Erythroblast (primary cell): ENCODE measurements around the gene PPP6R2.

ENCODE experiments used
- DNase-seq, 2 experiments: peaks; one replicate each; lab custom pipeline; 2025; lab: John Stamatoyannopoulos, UW
- GATA1 ChIP-seq: IDR thresholded peaks from 2 replicates; pipeline ENCODE4 v1.6.1; 2011; ENCODE audit warnings: low read depth, mild to moderate bottlenecking, control low read depth, low read length, moderate library complexity
- POLR2A ChIP-seq: IDR thresholded peaks from 2 replicates; pipeline ENCODE4 v1.6.1; 2011; ENCODE audit warnings: mild to moderate bottlenecking, low read length

Gene PPP6R2

DNA sequence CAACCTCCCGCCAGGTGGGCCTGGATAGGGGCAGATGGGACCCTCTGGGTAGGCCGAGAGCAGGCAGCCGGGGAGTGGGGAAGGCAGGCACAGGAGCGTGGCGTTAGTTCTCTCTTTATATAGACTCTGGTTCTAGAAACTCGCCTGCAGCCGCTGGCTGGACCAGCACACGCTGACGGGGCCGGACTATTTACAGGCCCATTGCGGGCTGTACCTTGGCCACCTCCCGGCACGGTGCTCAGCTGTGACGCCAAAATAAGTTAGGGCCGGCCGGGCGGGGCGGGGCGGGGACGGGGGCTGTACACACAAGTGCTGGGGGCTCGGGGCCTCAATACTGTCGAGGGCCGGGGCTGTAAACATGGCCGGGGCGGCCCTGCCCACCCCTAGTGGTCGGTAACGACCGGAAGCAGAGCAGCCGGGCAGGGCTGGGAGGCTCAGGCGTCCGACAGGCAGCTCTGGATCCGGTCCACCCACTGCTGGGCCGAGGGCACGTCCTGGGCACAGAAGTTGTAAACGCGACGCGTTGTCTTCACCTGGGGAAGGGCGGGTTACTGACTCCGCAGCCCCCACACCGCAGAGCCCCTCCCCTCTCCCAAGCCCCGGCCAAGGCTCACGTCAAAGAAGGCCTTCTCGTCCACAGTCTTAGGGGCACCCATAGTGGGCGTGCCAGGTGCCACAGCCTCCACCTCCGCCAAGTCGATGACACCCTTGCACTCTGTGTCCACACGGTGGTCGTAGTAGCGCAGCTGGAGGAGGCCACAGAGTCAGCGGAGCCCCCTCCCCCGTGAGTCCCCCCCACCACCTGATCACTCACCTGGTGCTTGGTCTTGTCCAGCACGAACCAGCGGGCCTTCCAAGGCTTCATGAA is 103.8 kb downstream of the PPP6R2 start:
- TF ChIP-seq GATA1 (no peak), POLR2A (no peak)
- DNase-seq = no peak

DNA sequence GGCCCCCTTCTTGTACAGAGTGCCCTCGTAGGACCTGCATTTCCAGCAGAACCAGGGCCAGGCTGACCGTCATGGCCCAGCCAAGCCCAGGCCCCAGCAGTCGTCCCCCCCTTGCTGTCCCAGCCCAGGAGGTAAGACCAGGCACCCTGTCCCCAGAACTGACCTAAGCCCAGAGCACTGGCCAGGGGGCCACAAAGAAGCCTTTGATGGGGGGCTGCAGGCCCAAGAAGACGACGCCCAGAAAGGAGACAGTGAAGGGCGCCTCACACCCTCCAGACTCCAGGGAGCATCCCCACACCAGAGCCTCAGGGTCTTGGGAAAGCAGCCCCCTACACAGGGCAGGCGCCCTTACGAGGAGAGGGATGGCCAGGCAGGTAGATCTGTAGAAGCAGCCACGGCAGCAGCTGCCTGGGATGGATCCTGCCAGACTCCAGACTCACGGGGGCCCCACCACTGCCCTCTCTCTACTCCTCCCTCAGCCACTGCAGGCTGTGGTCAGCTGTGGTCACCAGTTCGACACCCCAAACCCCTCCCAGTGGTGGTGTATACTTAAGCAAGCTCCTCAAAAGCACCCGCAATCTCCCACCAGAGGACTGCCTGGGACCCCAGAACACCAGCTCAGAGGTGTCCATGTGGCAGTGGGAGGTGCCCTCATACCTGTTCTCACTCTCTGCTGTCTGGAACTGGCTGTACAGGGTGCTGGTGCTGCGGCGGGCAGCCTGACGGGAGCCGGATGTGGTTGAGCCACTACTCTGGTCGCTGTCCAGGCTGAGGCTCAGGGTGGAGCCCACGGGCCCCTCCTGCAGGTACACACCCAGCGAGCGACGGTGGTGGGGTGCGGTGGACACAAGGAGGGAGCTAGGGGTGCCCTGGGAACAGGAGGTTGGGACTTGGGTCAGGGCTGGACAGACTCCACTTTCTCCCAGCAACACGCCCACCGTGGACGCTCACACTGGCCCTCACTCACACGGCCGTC is 104.7 kb downstream of the PPP6R2 start:
- DNase-seq = no peak
- TF ChIP-seq POLR2A (no peak), GATA1 (no peak)

DNA sequence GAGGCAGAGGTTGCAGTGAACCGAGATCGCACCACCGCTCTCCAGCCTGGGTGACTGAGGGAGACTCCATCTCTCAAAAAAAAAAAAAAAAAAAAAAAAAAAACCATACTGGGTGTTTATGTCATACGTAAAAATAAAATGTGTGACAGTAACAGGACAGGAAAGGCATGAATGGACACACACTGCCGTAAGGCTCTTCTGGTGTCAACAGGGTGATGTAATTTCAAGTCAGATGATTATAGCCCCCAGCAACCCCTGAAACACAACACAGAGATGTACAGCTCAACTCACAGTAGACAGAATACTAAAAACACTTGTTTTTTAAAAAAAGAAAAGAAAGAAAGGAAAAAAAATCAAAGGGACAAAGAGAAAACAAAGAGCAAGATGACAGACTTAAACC is 109.5 kb downstream of the PPP6R2 start:
- peak in 1 of 2 experiments; percentile 32 for DNase-seq
- TF ChIP-seq GATA1 = no peak

DNA sequence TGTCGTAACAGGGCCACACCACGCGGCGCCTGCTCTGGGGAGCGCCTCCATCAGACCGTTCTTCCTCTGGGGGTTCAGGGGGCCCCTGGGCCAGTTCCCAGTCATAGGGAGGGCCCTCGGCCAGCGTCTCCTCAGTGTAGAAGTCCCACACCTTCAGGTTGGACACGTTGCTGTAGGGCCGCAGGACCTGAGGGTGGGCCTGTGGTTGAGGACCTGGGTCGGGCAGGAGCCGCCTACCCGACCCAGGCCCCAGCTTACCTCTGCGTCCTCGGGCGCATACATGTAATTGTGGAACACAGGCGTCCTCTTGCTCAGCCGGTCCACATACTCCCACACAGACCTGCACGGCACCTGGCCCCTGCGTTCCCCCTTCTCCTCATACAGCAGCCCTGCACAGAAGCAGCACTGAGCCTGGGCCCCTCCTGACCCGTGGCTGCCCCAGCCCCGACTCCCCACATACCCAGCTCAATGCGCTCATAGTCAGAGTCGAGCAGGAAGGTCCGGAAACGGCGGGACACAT is 111.5 kb downstream of the PPP6R2 start:
- TF ChIP-seq GATA1 = no peak
- TF ChIP-seq POLR2A = no peak
- DNase-seq = no peak

DNA sequence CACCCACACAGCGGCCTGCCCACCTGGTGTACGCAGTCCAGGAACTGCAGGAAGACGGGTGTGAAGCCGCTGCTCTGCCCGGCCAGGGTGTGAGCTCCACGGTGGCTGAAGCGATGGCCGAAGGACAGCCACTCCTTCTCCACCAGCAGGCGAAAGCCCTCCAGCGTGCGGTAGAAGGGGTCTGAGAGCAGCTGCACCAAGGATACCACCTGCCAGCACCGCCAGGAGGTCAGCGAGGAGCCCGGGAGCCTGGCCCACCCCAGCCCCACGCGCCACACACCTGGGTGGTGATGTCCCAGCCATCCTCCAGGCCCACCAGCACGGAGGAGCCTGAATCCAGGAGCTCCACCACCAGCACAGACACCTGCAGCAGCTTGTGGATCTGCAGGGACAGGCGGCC is 112.1 kb downstream of the PPP6R2 start:
- no peak for DNase-seq
- TF ChIP-seq POLR2A (no peak), GATA1 (no peak)

DNA sequence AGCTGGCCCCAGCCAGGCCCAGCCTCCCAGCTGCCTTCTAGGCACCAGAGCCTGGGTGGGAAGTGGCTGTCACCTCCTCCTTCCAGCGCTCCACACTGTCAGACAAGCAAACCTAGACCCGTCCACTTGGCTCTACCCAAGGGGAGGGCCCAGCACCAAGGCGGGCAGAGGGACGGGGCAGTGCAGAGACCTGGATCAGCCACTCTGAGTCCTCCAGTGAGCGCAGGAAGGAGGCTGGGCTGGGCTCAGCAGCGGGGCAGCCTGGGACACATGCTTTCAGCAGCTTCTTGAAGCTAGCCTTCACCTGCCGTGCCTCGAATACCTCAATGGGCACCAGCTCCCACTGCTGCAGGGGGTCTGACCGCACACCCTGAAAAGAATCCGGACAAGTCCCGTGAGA is 112.9 kb downstream of the PPP6R2 start:
- DNase-seq = no peak
- TF ChIP-seq GATA1 (no peak), POLR2A (no peak)

DNA sequence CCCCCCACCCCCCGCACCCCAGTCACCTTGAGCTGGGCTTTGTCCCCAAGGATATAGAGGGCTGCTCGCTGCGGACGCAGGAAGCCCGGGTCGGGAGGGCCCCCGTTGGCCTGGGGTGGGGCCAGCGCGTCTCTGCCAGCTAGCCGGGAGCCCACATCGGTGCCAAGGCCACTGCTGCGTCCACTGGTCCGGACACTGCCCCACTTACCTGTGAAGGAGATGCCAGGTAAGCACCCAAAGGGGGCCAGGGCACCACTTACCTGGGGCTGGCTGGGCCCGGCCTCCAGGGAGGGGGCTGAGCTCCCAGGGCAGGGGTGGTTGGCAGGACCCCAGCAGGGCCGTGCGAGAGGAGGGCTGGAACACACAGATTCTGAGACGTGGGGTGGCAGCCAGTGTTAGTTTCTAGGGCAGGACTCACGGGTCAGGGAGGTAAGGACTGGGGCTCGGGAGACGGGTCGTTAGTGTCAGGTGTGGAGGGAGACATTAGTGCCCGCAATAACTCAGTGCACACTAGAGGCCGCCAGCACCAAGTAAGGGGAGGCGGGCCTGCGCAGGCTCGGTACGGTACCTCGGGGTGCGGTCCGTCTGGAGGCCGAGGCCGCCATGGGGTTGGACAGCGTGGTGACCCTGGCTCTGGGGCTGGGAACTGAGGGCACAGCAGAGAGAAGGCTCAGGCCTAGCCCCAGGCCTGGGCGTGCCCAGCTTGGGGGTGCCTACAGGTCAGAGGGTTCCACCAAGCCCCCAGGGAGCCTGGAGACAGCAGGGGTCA is 113.5 kb downstream of the PPP6R2 start:
- TF ChIP-seq GATA1 (no peak), POLR2A (no peak)
- DNase-seq = peak in 1 of 2 experiments; percentile 24

DNA sequence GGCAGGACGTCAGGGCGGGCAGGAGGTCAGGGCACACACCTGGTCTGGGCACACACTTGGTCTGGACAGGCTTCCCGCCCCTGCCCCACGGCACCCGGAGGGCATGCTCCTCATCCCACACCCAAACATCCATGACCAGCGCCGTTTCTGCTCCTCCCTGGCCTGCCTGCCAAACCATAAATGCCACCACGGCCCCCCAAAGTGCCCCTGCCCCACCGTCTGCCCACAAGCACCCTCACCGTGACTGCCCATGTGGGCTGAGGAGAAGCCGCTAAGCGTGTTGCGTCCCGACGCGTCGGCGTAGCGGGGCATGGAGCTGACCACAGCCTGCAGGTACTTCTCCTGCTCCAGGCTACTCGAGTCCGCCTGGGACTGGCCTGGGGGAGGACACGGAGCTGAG is 115.9 kb downstream of the PPP6R2 start:
- DNase-seq = no peak
- no peak for TF ChIP-seq POLR2A
- TF ChIP-seq GATA1 = no peak

DNA sequence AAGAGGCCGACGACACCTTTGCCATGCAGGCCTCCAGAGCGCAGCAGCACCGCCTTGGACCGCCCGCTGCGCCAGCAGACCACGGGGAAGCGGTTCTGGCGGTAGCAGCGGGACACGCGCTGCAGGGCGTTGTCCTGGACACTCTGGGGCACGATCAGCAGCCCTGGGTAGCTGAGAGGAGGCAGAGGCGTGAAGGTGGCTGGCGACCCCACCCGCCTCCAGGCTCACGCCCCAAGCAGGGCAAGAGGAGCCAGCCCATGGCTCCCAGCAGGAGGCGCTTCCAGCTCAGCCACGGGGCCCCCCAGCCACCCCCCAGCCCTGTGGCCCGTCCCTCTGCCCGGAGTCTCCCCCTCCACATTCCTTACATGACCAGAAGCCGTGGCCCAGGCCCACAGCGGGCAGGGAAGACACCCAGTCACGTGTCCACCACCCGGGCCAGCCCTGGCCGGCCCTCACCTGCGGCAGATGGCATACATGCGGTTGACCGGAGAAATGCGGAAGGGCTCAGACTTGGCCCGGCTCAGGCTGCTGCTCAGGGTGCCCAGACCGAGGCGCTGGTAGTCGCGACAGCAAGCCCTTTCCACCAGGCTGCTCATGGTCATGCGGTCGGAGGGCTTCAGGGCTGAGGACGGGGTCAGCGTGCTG is 116.5 kb downstream of the PPP6R2 start:
- DNase-seq = peak in 1 of 2 experiments; percentile 21
- TF ChIP-seq GATA1 (no peak), POLR2A (no peak)

DNA sequence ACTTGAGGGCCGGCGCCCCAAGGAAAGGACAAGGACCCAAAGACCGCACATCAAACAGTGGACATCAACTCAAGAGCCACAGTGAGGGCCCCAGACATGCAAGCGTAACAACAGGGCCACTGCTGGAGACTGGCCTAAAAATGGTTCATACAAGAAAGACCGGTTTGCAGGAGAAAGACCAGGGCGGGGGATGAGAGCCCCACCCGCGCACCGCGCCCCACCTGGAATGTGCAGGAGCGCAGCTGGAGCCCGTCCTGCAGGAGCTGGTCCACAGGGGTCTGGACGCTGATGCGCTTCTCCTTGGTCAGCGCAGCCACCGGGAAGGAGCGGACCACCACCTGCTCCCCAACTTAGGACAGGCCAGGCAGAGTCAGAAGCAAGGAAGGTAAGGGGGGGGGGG is 117.8 kb downstream of the PPP6R2 start:
- DNase-seq = no peak
- TF ChIP-seq GATA1 (no peak), POLR2A (no peak)

DNA sequence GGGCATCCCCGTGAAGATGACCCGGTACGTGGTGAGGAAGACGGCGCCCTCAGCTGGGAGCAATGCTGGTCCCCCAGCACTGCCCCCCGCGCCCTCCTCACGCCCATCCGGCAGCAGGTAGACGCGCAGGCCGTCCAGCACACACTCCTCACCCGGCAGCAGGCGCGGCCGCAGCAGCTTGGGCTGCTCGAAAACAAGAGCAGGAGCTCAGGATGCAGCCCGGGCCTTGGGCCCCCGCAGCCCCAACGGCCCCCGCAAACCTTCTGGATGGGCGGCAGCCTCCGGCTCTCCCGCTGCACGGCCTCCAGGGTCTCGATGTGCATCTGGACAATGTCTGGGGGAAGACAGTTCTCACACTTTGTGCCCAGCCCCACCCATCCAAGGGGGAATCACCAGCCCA is 118.4 kb downstream of the PPP6R2 start:
- TF ChIP-seq GATA1 (no peak), POLR2A (no peak)
- DNase-seq = no peak

DNA sequence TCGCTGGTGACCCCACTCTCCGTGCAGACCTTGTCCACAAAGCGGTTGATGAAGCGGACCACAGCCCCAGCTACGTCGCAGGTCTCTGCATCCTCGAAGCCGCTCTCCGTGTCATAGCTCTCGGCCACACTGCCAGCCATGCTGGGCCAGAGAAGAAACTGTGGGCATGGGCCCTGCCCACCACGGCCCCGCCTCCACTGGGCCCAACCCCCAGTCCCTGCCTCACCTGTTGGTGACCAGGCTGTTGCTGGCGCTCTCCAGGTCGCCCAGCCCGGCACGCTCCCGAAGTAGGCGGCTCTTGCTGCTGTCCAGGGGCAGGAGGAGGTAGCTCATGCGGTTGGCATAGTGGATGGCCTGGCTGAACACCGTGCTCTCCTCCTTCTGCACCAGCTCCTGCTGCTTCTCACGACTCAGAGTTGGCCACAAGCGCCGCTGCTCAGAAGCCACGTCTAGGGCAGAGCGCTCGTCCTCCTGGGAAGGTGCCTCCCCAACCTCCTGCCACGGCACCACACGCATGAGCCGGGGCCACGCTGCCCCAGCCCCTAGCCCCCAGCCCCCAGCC is 118.9 kb downstream of the PPP6R2 start:
- no peak for TF ChIP-seq GATA1
- no peak for DNase-seq
